Breast epithelium (tissue), 4 donors: ENCODE data around the gene YWHAG. TPM values are rescaled to one million over a fixed set of nuclear protein-coding genes. Genes with fewer than 3 reads are reported as not detected.
A peak's percentile ranks its signal among the peaks of the same experiment; 100 is the strongest.
"Not testable (repeated sequence)": the region's sequence is repeated elsewhere in the genome, so short reads cannot be mapped to it uniquely, and the experiment has no call there.

ENCODE experiments used
- DNase-seq, 2 donors: peaks; one replicate each; pipeline ENCODE4 v3.0.0-alpha.2; 2019; ENCODE audit warnings: low spot score in 2 of 2
- H3K27ac ChIP-seq, 2 donors: fragments of 200-600 bp; sonication (generic) in 1 of 2; one replicate each; pipeline ENCODE4 v1.5.1; 2016 to 2019; ENCODE audit warnings: mild to moderate bottlenecking in 1 of 2
- H3K27me3 ChIP-seq, 2 donors: fragments of 200-600 bp; sonication (generic) in 1 of 2; one replicate each; pipeline versions ENCODE4 v1.5.1 to v1.6.0; 2017 to 2019; ENCODE audit warnings: control low read depth in 1 of 2, mild to moderate bottlenecking in 1 of 2
- H3K36me3 ChIP-seq: fragments of 200-600 bp; one replicate; pipeline ENCODE4 v1.5.1; 2019
- H3K4me1 ChIP-seq, 2 donors: fragments of 200-600 bp; sonication (generic); one replicate each; pipeline ENCODE4 v1.5.1; 2016 to 2019; ENCODE audit warnings: control low read depth in 1 of 2
- H3K4me3 ChIP-seq, 3 donors: fragments of 200-600 bp; sonication (generic); 1 replicate in 2 of 3; 2 replicates in 1 of 3; pipeline ENCODE4 v1.5.1; 2016 to 2019; ENCODE audit warnings: mild to moderate bottlenecking in 3 of 3, moderate library complexity in 2 of 3
- H3K9me3 ChIP-seq, 2 donors: fragments of 200-600 bp; sonication (generic) in 1 of 2; one replicate each; pipeline ENCODE4 v1.5.1; 2016 to 2019; ENCODE audit warnings: control low read depth in 1 of 2
- POLR2A ChIP-seq: fragments of 450-650 bp; IDR thresholded peaks from one replicate; pipeline ENCODE4 v1.6.1; 2016; ENCODE audit warnings: antibody characterized with exemption, mild to moderate bottlenecking, moderate library complexity
- POLR2AphosphoS5 ChIP-seq, 3 donors: sonication (generic); formaldehyde crosslinking; IDR thresholded peaks; one replicate each; pipeline ENCODE4 v1.6.1; 2017; ENCODE audit warnings: antibody characterized with exemption in 3 of 3
- intact Hi-C: fragments of 100-400 bp; cut with DNase I; formaldehyde crosslinking; loops from one replicate; pipeline ENCODE4 v1.15.1; 2023; ENCODE audit warnings: low total_unique reads
- total RNA-seq, 3 donors: library from RNA; depleted of rRNA; stranded (reverse); fragments of >200 nt; gene quantifications; one replicate each; pipeline ENCODE4 v1.1.0, GENCODE V29; 2016
- TF ChIP-seq, protein P1 (sequence below), 3 donors: fragments of 450-650 bp; IDR thresholded peaks; one replicate each; pipeline ENCODE4 v1.5.1; 2016 to 2017; ENCODE audit warnings: antibody characterized with exemption in 3 of 3, mild to moderate bottlenecking in 3 of 3, moderate library complexity in 3 of 3

Gene YWHAG
- total RNA-seq, 3 donors from 2014 or later, result 58.7 to 128 (median 63.7) TPM

GRCh38 chr7:76393116-76394031 is 34.6 kb upstream of the YWHAG start:
- no peaks in the 10 kb centered on the region for H3K36me3 ChIP-seq
- H3K27ac ChIP-seq, result peak overlapping the region; percentile 83 to 89
- H3K27me3 ChIP-seq, result no peaks in the 10 kb centered on the region
- peak; percentile 82 to 91 for DNase-seq
- H3K4me1 ChIP-seq, result no peaks in the 10 kb centered on the region
- H3K4me3 ChIP-seq, result peak overlapping the region; percentile 58 to 86 (median 75)
- intact Hi-C loops, result no loop called here
- H3K9me3 ChIP-seq, result no peaks in the 10 kb centered on the region
- TF ChIP-seq POLR2AphosphoS5 (IDR thresholded peaks at IDR 0.05), result peak; percentile 73 to 86 (median 81)
- peak; percentile 44 for TF ChIP-seq POLR2A
- TF ChIP-seq, protein P1, sequence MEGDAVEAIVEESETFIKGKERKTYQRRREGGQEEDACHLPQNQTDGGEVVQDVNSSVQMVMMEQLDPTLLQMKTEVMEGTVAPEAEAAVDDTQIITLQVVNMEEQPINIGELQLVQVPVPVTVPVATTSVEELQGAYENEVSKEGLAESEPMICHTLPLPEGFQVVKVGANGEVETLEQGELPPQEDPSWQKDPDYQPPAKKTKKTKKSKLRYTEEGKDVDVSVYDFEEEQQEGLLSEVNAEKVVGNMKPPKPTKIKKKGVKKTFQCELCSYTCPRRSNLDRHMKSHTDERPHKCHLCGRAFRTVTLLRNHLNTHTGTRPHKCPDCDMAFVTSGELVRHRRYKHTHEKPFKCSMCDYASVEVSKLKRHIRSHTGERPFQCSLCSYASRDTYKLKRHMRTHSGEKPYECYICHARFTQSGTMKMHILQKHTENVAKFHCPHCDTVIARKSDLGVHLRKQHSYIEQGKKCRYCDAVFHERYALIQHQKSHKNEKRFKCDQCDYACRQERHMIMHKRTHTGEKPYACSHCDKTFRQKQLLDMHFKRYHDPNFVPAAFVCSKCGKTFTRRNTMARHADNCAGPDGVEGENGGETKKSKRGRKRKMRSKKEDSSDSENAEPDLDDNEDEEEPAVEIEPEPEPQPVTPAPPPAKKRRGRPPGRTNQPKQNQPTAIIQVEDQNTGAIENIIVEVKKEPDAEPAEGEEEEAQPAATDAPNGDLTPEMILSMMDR (IDR thresholded peaks at IDR 0.05), result no peak

DNA sequence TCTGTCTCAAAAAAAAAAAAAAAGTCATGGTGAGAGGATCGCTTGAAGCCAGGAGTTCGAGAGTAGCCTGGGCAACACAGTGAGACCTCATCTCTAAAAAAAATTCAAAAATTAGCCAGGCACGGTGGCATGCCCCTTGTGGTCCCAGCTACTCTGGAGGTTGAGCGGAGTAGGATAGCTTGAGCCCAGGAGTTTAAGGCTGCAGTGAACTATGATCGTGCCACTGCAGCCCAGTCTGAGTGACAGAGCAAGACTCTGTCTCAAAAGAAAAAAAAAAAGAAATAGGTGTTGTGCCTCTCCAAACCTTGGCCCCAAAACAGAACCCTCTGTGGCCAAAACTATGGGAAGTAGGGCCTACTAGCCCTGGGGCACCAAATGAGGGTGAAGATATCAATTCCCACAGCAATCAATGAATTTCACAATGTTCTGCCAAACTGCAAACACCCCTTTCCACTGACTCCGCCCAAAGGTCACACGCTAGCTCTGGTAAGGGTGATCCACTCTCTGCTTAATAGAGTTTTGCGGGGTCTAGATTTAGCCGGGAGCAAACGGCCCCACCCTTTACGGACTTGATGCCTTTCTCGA is 33.8 kb upstream of the YWHAG start:
- Histone ChIP-seq H3K27ac (peak overlapping the region; percentile 83 to 89), H3K9me3 (no peaks in the 10 kb centered on the region), H3K27me3 (no peaks in the 10 kb centered on the region), H3K4me3 (peak overlapping the region; percentile 58 to 86 (median 75)), H3K4me1 (no peaks in the 10 kb centered on the region), H3K36me3 (no peaks in the 10 kb centered on the region)
- intact Hi-C loops, result no loop called here
- no peak for DNase-seq
- no peak for TF ChIP-seq POLR2AphosphoS5 (IDR thresholded peaks at IDR 0.05)
- TF ChIP-seq POLR2A, result no peak
- TF ChIP-seq, protein P1 (IDR thresholded peaks at IDR 0.05), result no peak

DNA sequence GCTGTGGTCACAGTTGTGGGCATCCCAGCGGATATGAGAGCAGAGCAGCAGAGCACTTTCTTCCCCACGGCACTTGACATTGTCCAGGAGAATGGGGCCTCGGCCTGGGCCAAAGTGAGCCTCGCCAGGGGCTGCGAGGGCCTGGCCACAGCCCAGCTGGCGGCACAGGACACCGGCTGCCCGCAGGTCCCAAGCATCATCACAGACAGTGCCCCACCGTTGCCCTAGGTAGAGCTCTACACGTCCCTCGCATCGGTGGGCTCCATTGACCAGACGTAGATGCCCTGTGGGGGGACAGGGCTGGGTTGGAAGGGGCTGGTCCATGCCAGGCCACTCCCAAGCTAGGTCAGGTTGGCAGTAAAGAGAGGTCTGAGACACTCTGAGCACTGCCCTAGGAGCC is 31.3 kb upstream of the YWHAG start:
- intact Hi-C loops, result no loop called here
- H3K27ac ChIP-seq, result no peak overlapping the region

DNA sequence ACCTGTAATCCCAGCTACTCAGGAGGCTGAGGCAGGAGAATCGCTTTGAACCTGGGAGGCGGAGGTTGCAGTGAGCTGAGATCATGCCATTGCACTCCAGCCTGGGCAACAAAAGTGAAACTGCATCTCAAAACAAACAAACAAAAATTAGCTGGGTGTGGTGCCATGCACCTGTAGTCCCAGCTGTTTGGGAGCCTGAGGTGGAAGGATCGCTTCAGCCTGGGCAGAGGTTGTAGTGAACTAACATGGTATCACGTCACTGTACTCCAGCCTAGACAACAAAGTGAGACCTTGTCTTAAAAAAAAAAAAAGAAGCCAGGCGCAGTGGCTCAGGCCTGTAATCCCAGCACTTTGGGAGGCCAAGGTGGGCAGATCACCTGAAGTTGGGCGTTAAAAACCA is 29.0 kb upstream of the YWHAG start:
- intact Hi-C loops, DNase-seq, H3K4me3 ChIP-seq, H3K4me1 ChIP-seq, H3K27ac ChIP-seq, H3K27me3 ChIP-seq, H3K36me3 ChIP-seq, H3K9me3 ChIP-seq: not testable (repeated sequence)

More for the DNA sequence above, 31.3 kb upstream of the YWHAG start:
- Histone ChIP-seq H3K4me1 (no peaks in the 10 kb centered on the region), H3K4me3 (no peak overlapping the region), H3K9me3 (no peaks in the 10 kb centered on the region), H3K27me3 (no peaks in the 10 kb centered on the region), H3K36me3 (no peaks in the 10 kb centered on the region)
- TF ChIP-seq, protein P1 (IDR thresholded peaks at IDR 0.05), result no peak
- TF ChIP-seq POLR2AphosphoS5 (IDR thresholded peaks at IDR 0.05) (no peak), POLR2A (no peak)
- no peak for DNase-seq

DNA sequence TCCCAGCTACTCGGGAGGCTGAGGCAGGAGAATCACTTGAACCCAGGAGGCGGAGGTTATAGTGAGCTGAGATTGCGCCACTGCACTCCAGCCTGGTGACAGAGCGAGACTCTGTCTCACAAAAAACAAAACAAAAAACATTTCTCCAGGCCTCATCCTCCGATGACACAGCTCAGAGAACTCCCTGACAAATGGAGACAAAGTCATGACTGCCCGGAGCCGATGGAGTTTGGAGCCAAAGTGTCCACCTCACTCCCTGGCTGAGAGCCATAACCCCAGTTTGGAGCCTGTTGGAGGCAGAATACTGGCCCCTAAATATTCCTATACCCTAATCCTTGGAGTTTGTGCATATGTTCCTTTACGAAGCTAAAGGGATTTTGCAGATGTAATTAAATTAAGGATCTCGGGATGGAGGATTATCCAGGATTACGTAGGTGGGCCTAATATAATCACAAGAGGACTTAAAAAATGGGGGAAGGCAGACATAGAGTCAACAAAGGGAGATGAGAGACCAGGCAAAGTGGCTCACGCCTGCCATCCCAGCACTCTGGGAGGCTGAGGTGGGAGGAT is 28.0 kb upstream of the YWHAG start:
- H3K4me3 ChIP-seq, result no peak overlapping the region
- H3K9me3 ChIP-seq, result no peaks in the 10 kb centered on the region
- no peak for TF ChIP-seq POLR2AphosphoS5 (IDR thresholded peaks at IDR 0.05)
- TF ChIP-seq, protein P1 (IDR thresholded peaks at IDR 0.05), result no peak
- no peak for TF ChIP-seq POLR2A
- no peak for DNase-seq
- intact Hi-C loops, result no loop called here
- H3K27ac ChIP-seq, result no peak overlapping the region
- H3K36me3 ChIP-seq, result no peaks in the 10 kb centered on the region
- H3K4me1 ChIP-seq, result no peaks in the 10 kb centered on the region
- H3K27me3 ChIP-seq, result no peaks in the 10 kb centered on the region
